BE2C (cell line): Measurements from ENCODE around the gene PTPRM.

Experiments
- DNase-seq: peaks from one replicate; pipeline ENCODE4 v3.0.0-alpha.2; 2020
- H3K27me3 ChIP-seq: fragments of 250-450 bp; sonication (Bioruptor Pico); 2 replicates; pipeline ENCODE4 v1.5.1; 2020; ENCODE audit warnings: mild to moderate bottlenecking
- H3K36me3 ChIP-seq: fragments of 250-450 bp; sonication (Bioruptor Pico); 2 replicates; pipeline ENCODE4 v1.5.1; 2020; ENCODE audit warnings: mild to moderate bottlenecking
- H3K4me1 ChIP-seq: fragments of 250-450 bp; sonication (Bioruptor Pico); 2 replicates; pipeline ENCODE4 v1.5.1; 2020
- H3K4me3 ChIP-seq: 2 replicates; pipeline ENCODE4 v1.5.1; 2011; ENCODE audit warnings: low read depth, low read length
- H3K9me3 ChIP-seq: fragments of 250-450 bp; sonication (Bioruptor Pico); 2 replicates; pipeline ENCODE4 v1.5.1; 2020
- TF ChIP-seq, protein P1 (sequence below): IDR thresholded peaks from 2 replicates; pipeline ENCODE4 v1.5.1; 2012; ENCODE audit warnings: mild to moderate bottlenecking, low read depth, low read length

The PTPRM gene

GRCh38 chr18:8389391-8390340, 822.5 kb downstream of the PTPRM start:
- H3K4me3 ChIP-seq = no peak overlapping the region
- TF ChIP-seq, protein P1, sequence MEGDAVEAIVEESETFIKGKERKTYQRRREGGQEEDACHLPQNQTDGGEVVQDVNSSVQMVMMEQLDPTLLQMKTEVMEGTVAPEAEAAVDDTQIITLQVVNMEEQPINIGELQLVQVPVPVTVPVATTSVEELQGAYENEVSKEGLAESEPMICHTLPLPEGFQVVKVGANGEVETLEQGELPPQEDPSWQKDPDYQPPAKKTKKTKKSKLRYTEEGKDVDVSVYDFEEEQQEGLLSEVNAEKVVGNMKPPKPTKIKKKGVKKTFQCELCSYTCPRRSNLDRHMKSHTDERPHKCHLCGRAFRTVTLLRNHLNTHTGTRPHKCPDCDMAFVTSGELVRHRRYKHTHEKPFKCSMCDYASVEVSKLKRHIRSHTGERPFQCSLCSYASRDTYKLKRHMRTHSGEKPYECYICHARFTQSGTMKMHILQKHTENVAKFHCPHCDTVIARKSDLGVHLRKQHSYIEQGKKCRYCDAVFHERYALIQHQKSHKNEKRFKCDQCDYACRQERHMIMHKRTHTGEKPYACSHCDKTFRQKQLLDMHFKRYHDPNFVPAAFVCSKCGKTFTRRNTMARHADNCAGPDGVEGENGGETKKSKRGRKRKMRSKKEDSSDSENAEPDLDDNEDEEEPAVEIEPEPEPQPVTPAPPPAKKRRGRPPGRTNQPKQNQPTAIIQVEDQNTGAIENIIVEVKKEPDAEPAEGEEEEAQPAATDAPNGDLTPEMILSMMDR = peak; percentile 82
- H3K36me3 ChIP-seq = no peaks in the 10 kb centered on the region
- H3K4me1 ChIP-seq = no peaks in the 10 kb centered on the region
- DNase-seq = peak; percentile 59
- H3K27me3 ChIP-seq = no peaks in the 10 kb centered on the region
- H3K9me3 ChIP-seq = no peaks in the 10 kb centered on the region

- TF ChIP-seq, protein P1 = no peak
- H3K36me3 ChIP-seq = no peaks in the 10 kb centered on the region
- no peaks in the 10 kb centered on the region for H3K4me1 ChIP-seq
- no peaks in the 10 kb centered on the region for H3K9me3 ChIP-seq
- no peaks in the 10 kb centered on the region for H3K27me3 ChIP-seq
- no peak overlapping the region for H3K4me3 ChIP-seq
- DNase-seq = no peak
Measured at GRCh38 chr18:8391068-8391467, 824.0 kb downstream of the PTPRM start.

DNA sequence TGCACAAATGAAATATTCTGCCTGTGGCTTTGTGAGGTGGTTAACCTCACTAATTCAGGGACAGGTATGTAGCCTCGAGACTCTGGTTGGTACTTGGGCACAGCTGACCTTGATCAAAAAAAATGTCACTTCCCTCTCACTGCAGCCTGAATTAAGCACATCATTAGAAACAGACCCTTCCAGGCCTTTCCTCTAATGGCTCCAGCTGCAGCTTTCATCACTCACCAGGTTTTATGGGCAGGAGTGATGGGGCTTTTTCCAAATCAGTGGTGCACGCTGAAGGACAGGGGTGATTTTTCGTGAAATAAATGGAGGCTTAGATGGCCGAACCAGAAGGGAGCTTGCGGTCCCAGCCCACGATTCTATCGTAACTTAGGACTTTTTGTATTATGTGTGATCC, 829.1 kb downstream of the PTPRM start:
- no peak for DNase-seq
- Histone ChIP-seq H3K27me3 (no peaks in the 10 kb centered on the region), H3K36me3 (no peaks in the 10 kb centered on the region), H3K4me1 (no peaks in the 10 kb centered on the region), H3K4me3 (no peak overlapping the region), H3K9me3 (no peaks in the 10 kb centered on the region)
- TF ChIP-seq, protein P1 = no peak

DNA sequence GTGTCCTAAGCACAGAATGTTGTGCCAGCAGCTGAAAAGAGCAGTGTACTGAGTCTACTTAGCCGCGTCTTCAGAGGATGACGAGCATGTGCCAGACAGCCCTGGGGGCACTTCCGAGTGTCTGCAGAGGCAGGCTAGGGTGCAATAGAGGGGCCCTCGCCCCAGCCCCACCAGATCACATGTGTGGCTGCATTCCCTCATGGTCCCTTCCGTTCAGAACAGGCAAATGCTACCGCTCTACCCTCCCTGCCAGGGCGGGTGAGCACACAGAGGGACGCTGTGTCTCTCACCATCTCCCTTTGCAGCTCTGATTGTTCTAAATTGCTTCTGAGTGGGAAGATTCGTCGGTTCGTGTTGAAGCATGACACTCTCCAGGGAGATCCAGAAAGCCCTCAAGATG, 829.9 kb downstream of the PTPRM start:
- TF ChIP-seq, protein P1 = no peak
- H3K36me3 ChIP-seq = no peaks in the 10 kb centered on the region
- H3K27me3 ChIP-seq = no peaks in the 10 kb centered on the region
- no peaks in the 10 kb centered on the region for H3K4me1 ChIP-seq
- peak; percentile 12 for DNase-seq
- no peak overlapping the region for H3K4me3 ChIP-seq
- no peaks in the 10 kb centered on the region for H3K9me3 ChIP-seq

DNA sequence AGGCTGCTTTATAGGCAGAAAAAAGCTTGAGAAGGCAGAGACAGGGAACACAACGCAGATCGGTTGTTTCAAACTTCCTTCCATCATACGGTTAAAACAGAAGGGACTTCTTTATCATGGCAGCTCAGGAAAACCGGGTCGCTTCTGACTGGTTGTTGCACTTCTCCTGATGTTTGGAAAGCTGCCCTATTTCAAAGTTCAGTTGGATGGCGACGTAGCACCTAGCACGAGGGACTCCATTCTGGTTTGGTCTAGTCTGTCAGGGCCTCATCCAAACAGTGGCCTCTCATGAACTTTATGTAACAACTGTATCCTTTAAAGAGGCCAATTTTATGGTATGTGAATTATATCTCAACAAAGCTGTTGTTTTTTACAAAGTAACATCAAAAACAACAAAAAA, 832.0 kb downstream of the PTPRM start:
- TF ChIP-seq, protein P1 = no peak
- H3K4me3 ChIP-seq = no peak overlapping the region
- no peaks in the 10 kb centered on the region for H3K27me3 ChIP-seq
- no peaks in the 10 kb centered on the region for H3K4me1 ChIP-seq
- no peaks in the 10 kb centered on the region for H3K9me3 ChIP-seq
- DNase-seq = no peak
- no peaks in the 10 kb centered on the region for H3K36me3 ChIP-seq

- TF ChIP-seq, protein P1 = no peak
- Histone ChIP-seq H3K4me3 (no peak overlapping the region), H3K4me1 (no peaks in the 10 kb centered on the region), H3K36me3 (no peaks in the 10 kb centered on the region), H3K9me3 (no peaks in the 10 kb centered on the region), H3K27me3 (no peaks in the 10 kb centered on the region)
- peak; percentile 14 for DNase-seq
Measured at GRCh38 chr18:8400193-8400752, 833.2 kb downstream of the PTPRM start.
